ENCODE data around the gene PDXP.
A peak's percentile ranks its signal among the peaks of the same experiment; 100 is the strongest.

GRCh38 chr22:37609240-37610152 is 49.0 kb upstream of the PDXP start:
- TF ChIP-seq SIN3A (IDR thresholded peaks at IDR 0.05; ENCODE audit: borderline replicate concordance, insufficient read depth, low read length) (no peak), REST (IDR thresholded peaks at IDR 0.05; ENCODE audit: insufficient read depth in 1 of 2, low read depth in 2 of 2, low read length in 2 of 2) (no peak), TAF1 (IDR thresholded peaks at IDR 0.05; ENCODE audit: borderline replicate concordance, insufficient read depth, low read length) (peak; percentile 52; the same call in 1 of the 2 replicates), POLR2AphosphoS5 (IDR thresholded peaks at IDR 0.05; ENCODE audit: low read depth, low read length) (no peak)

All from PFSK-1 (cell line).